Measurements from ENCODE around the gene SPCS1. TPM values are rescaled to one million over a fixed set of nuclear protein-coding genes. Genes with fewer than 3 reads are reported as not detected.

SPCS1 gene
- polyA plus RNA-seq, 1 of the 3 experiments (the other 2 are of a cell fraction): 191 TPM

DNA sequence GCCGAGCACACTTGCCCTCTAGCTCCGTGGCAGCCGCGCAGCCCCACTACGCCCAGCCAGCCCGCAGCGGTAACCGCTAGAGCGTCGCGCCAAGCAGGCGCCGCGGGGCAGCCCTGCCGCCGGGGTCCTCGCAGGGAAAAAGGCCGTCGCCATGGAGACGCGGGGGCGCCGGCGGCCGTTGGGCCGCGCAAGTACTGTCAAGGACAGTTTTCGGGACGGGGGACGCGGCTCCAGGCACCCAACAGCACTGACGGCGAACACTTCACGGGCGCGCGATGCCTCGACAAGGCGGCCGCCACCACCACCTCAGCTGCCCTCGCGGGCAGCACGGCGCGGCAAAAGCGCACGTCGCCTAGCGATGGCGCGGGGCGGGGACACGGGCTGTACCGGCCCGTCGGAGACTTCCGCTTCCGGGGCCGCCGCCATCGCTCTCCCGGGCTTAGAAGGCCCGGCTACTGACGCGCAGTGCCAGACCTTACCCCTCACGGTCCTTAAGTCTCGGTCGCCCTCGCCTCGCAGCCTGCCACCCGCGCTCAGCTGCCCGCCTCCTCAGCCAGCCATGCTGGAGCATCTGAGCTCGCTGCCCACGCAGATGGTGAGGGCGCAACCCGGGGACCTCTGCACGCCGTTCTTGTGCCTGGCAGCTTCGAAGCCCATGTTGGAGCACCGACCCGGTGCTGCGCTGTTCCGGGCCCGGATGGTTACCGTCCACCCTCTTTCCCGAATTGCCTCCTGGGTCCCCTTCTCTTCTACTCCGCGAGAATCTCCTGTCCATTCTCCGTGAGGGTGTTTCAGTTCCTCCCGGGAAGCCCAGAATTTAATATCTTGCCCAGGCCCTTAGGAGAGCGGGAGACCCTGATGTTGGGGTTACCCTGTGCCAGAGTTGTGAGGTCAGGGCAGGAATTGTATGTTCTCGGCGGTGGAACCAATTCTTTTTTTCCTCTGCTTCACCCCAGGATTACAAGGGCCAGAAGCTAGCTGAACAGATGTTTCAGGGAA is at the start of gene SPCS1, which contains the start of gene GLT8D1 (continued):
- TF ChIP-seq CHD2 (IDR thresholded peaks at IDR 0.05; ENCODE audit: low read length, partially characterized antibody) (peak; percentile 37), FOSL2 (IDR thresholded peaks at IDR 0.05; ENCODE audit: borderline replicate concordance, low read depth) (no peak), NRF1 (IDR thresholded peaks at IDR 0.05; ENCODE audit: low read depth, low read length) (no peak), EZH2phosphoT487 (IDR thresholded peaks at IDR 0.05; ENCODE audit: borderline replicate concordance, low read depth) (no peak), YY1 (IDR thresholded peaks at IDR 0.05; ENCODE audit: low read depth) (peak; percentile 92), SMC3 (IDR thresholded peaks at IDR 0.05; ENCODE audit: low read depth, low read length) (no peak), ELF1 (IDR thresholded peaks at IDR 0.05) (peak; percentile 65), MEF2A (IDR thresholded peaks at IDR 0.05; ENCODE audit: borderline replicate concordance, low read depth) (no peak), RCOR1 (IDR thresholded peaks at IDR 0.05; ENCODE audit: low read length) (no peak), SIN3A (IDR thresholded peaks at IDR 0.05; ENCODE audit: borderline replicate concordance, low read depth, low read length) (peak; percentile 69; the same call in 1 of the 2 replicates), NFIC (IDR thresholded peaks at IDR 0.05; ENCODE audit: borderline replicate concordance) (peak; percentile 74), GABPA (IDR thresholded peaks at IDR 0.05; ENCODE audit: low read depth) (peak; percentile 98), TEAD4 (IDR thresholded peaks at IDR 0.05; ENCODE audit: borderline replicate concordance, insufficient read depth) (no peak)
- TF ChIP-seq, protein P1, sequence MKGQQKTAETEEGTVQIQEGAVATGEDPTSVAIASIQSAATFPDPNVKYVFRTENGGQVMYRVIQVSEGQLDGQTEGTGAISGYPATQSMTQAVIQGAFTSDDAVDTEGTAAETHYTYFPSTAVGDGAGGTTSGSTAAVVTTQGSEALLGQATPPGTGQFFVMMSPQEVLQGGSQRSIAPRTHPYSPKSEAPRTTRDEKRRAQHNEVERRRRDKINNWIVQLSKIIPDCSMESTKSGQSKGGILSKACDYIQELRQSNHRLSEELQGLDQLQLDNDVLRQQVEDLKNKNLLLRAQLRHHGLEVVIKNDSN (IDR thresholded peaks at IDR 0.05; ENCODE audit: borderline replicate concordance, low read depth): no peak

DNA sequence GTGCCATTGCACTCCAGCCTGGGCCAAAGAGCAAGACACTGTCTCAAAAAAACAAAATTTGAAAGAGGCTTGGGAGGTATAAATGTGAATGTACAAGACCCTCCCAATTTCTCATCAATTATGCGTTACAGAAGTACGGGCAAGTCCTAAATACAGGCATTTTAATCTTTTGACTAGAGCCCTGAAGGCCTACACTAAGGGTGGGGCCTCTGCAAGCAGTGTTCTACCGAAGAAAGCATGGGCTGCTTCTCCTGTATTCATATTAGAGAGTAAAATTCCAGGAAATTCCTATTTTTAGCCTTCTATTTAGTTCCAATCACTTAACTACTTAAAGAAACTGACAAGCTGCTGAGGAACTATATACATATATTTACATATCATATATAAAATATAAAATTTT is 45.9 kb upstream of the SPCS1 start:
- WGBS (ENCODE audit: low lambda C conversion rate): 77% methylated on average over 3 of the region's 3 CpGs
- ChIA-PET CTCF (no interaction called here), POLR2A (no interaction called here)
- Histone ChIP-seq H3K79me2 (ENCODE audit: insufficient read depth) (peaks cover 23% of the 10 kb centered on the region), H2AFZ (ENCODE audit: low read depth) (no peak overlapping the region), H3K9me2 (no peaks in the 10 kb centered on the region), H3K9ac (no peak overlapping the region), H3K4me2 (no peak overlapping the region), H3F3A (replicated peaks; ENCODE audit: insufficient read depth) (peaks cover 5% of the 10 kb centered on the region), H3K9me3 (no peaks in the 10 kb centered on the region), H3K4me3 (ENCODE audit: low read depth in 2 of 2, low read length in 1 of 2) (no peak overlapping the region), H3K36me3 (replicated peaks in 1 of 2; ENCODE audit: control insufficient read depth in 1 of 2, insufficient read depth in 2 of 2, low read length in 1 of 2) (peaks cover 40 to 90% of the 10 kb centered on the region in 2 experiments), H3K27me3 (ENCODE audit: insufficient read depth) (no peaks in the 10 kb centered on the region), H3K4me1 (ENCODE audit: control insufficient read depth in 1 of 2, insufficient read depth in 2 of 2, low read depth in 1 of 2, low read length in 1 of 2) (no peaks in the 10 kb centered on the region), H3K27ac (ENCODE audit: low read depth in 2 of 2, low read length in 1 of 2) (no peak overlapping the region), H4K20me1 (ENCODE audit: insufficient read depth) (no peaks in the 10 kb centered on the region)
- DNase-seq: no peak
- TF ChIP-seq, protein P2, sequence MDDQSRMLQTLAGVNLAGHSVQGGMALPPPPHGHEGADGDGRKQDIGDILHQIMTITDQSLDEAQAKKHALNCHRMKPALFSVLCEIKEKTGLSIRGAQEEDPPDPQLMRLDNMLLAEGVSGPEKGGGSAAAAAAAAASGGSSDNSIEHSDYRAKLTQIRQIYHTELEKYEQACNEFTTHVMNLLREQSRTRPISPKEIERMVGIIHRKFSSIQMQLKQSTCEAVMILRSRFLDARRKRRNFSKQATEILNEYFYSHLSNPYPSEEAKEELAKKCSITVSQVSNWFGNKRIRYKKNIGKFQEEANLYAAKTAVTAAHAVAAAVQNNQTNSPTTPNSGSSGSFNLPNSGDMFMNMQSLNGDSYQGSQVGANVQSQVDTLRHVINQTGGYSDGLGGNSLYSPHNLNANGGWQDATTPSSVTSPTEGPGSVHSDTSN (IDR thresholded peaks at IDR 0.05): no peak
- TF ChIP-seq, protein P3, sequence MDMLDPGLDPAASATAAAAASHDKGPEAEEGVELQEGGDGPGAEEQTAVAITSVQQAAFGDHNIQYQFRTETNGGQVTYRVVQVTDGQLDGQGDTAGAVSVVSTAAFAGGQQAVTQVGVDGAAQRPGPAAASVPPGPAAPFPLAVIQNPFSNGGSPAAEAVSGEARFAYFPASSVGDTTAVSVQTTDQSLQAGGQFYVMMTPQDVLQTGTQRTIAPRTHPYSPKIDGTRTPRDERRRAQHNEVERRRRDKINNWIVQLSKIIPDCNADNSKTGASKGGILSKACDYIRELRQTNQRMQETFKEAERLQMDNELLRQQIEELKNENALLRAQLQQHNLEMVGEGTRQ (IDR thresholded peaks at IDR 0.05; ENCODE audit: borderline replicate concordance, low read depth, low read length): no peak
- TF ChIP-seq, protein P4, sequence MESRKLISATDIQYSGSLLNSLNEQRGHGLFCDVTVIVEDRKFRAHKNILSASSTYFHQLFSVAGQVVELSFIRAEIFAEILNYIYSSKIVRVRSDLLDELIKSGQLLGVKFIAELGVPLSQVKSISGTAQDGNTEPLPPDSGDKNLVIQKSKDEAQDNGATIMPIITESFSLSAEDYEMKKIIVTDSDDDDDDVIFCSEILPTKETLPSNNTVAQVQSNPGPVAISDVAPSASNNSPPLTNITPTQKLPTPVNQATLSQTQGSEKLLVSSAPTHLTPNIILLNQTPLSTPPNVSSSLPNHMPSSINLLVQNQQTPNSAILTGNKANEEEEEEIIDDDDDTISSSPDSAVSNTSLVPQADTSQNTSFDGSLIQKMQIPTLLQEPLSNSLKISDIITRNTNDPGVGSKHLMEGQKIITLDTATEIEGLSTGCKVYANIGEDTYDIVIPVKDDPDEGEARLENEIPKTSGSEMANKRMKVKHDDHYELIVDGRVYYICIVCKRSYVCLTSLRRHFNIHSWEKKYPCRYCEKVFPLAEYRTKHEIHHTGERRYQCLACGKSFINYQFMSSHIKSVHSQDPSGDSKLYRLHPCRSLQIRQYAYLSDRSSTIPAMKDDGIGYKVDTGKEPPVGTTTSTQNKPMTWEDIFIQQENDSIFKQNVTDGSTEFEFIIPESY (IDR thresholded peaks at IDR 0.05; ENCODE audit: borderline replicate concordance, low read depth): no peak
- TF ChIP-seq FOXM1 (IDR thresholded peaks at IDR 0.05; ENCODE audit: low read depth) (no peak), RFX5 (IDR thresholded peaks at IDR 0.05; ENCODE audit: low read length) (no peak), YY1 (IDR thresholded peaks at IDR 0.05; ENCODE audit: low read depth) (no peak), RCOR1 (IDR thresholded peaks at IDR 0.05; ENCODE audit: low read length) (no peak)
- TF ChIP-seq, protein P5, sequence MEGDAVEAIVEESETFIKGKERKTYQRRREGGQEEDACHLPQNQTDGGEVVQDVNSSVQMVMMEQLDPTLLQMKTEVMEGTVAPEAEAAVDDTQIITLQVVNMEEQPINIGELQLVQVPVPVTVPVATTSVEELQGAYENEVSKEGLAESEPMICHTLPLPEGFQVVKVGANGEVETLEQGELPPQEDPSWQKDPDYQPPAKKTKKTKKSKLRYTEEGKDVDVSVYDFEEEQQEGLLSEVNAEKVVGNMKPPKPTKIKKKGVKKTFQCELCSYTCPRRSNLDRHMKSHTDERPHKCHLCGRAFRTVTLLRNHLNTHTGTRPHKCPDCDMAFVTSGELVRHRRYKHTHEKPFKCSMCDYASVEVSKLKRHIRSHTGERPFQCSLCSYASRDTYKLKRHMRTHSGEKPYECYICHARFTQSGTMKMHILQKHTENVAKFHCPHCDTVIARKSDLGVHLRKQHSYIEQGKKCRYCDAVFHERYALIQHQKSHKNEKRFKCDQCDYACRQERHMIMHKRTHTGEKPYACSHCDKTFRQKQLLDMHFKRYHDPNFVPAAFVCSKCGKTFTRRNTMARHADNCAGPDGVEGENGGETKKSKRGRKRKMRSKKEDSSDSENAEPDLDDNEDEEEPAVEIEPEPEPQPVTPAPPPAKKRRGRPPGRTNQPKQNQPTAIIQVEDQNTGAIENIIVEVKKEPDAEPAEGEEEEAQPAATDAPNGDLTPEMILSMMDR (IDR thresholded peaks at IDR 0.05): no peak
- TF ChIP-seq, protein P1 (IDR thresholded peaks at IDR 0.05; ENCODE audit: borderline replicate concordance, low read depth): no peak
